BE2C (cell line): Measurements from ENCODE around the gene ERC1.

Experiments used
- DNase-seq: peaks from one replicate; pipeline ENCODE4 v3.0.0-alpha.2; 2020
- H3K27me3 ChIP-seq: fragments of 250-450 bp; sonication (Bioruptor Pico); 2 replicates; pipeline ENCODE4 v1.5.1; 2020; ENCODE audit warnings: mild to moderate bottlenecking
- H3K36me3 ChIP-seq: fragments of 250-450 bp; sonication (Bioruptor Pico); 2 replicates; pipeline ENCODE4 v1.5.1; 2020; ENCODE audit warnings: mild to moderate bottlenecking
- H3K4me1 ChIP-seq: fragments of 250-450 bp; sonication (Bioruptor Pico); 2 replicates; pipeline ENCODE4 v1.5.1; 2020
- H3K4me3 ChIP-seq: 2 replicates; pipeline ENCODE4 v1.5.1; 2011; ENCODE audit warnings: low read depth, low read length
- H3K9me3 ChIP-seq: fragments of 250-450 bp; sonication (Bioruptor Pico); 2 replicates; pipeline ENCODE4 v1.5.1; 2020
- CTCF ChIP-seq: IDR thresholded peaks from 2 replicates; pipeline ENCODE4 v1.5.1; 2012; ENCODE audit warnings: mild to moderate bottlenecking, low read depth, low read length

The ERC1 gene

GRCh38 chr12:1291601-1292332 is 300.7 kb downstream of the ERC1 start:
- Histone ChIP-seq H3K4me3 (no peak overlapping the region), H3K4me1 (no peaks in the 10 kb centered on the region; the same call in 1 of the 2 replicates), H3K27me3 (no peaks in the 10 kb centered on the region), H3K9me3 (no peaks in the 10 kb centered on the region), H3K36me3 (no peaks in the 10 kb centered on the region)
- TF ChIP-seq CTCF, result no peak
- DNase-seq, result no peak

- no peak for DNase-seq
- no peaks in the 10 kb centered on the region for H3K36me3 ChIP-seq
- H3K4me3 ChIP-seq, result no peak overlapping the region
- no peaks in the 10 kb centered on the region for H3K9me3 ChIP-seq
- H3K4me1 ChIP-seq, result no peaks in the 10 kb centered on the region; the same call in 1 of the 2 replicates
- no peak for TF ChIP-seq CTCF
- no peaks in the 10 kb centered on the region for H3K27me3 ChIP-seq
These were observed 302.9 kb downstream of the ERC1 start for GRCh38 chr12:1293901-1294300.

- peaks cover 3% of the 10 kb centered on the region for H3K36me3 ChIP-seq
- H3K27me3 ChIP-seq, result no peaks in the 10 kb centered on the region
These were observed 306.2 kb downstream of the ERC1 start for GRCh38 chr12:1297206-1297605.

GRCh38 chr12:1297639-1298175 is 306.7 kb downstream of the ERC1 start:
- no peaks in the 10 kb centered on the region for H3K27me3 ChIP-seq
- H3K36me3 ChIP-seq, result peaks cover 3% of the 10 kb centered on the region
- H3K9me3 ChIP-seq, result no peaks in the 10 kb centered on the region; the same call in 1 of the 2 replicates
- H3K4me3 ChIP-seq, result no peak overlapping the region
- no peak for DNase-seq
- H3K4me1 ChIP-seq, result no peaks in the 10 kb centered on the region
- TF ChIP-seq CTCF, result no peak

More at GRCh38 chr12:1297206-1297605, 306.2 kb downstream of the ERC1 start:
- no peak overlapping the region for H3K4me3 ChIP-seq
- no peak for DNase-seq
- H3K9me3 ChIP-seq, result no peaks in the 10 kb centered on the region; the same call in 1 of the 2 replicates
- no peak for TF ChIP-seq CTCF
- H3K4me1 ChIP-seq, result no peaks in the 10 kb centered on the region

- TF ChIP-seq CTCF, result no peak
- no peaks in the 10 kb centered on the region for H3K27me3 ChIP-seq
- peaks cover 3% of the 10 kb centered on the region for H3K36me3 ChIP-seq
- H3K4me1 ChIP-seq, result peaks cover 5% of the 10 kb centered on the region; the same call in 1 of the 2 replicates
- H3K4me3 ChIP-seq, result no peak overlapping the region
- no peaks in the 10 kb centered on the region; the same call in 1 of the 2 replicates for H3K9me3 ChIP-seq
- no peak for DNase-seq
These were observed 309.4 kb downstream of the ERC1 start for GRCh38 chr12:1300460-1300859.
